Ascending aorta (tissue), 2 donors: ENCODE results near the gene MORC3. TPM values are rescaled to one million over a fixed set of nuclear protein-coding genes. Genes with fewer than 3 reads are reported as not detected.
"Not testable (repeated sequence)": the region's sequence is repeated elsewhere in the genome, so short reads cannot be mapped to it uniquely, and the experiment has no call there.

Source experiments
- DNase-seq, 2 donors: peaks; one replicate each; pipeline ENCODE4 v3.0.0-alpha.2; 2019; ENCODE audit warnings: low spot score in 2 of 2
- H3K27ac ChIP-seq, 2 donors: fragments of 200-600 bp; sonication (generic); one replicate each; pipeline ENCODE4 v1.5.1; 2016 to 2017; ENCODE audit warnings: mild to moderate bottlenecking in 1 of 2
- H3K27me3 ChIP-seq: fragments of 200-600 bp; sonication (generic); one replicate; pipeline ENCODE4 v1.5.1; 2017
- H3K36me3 ChIP-seq, 2 donors: fragments of 200-600 bp; sonication (generic); one replicate each; pipeline ENCODE4 v1.5.1; 2016
- H3K4me1 ChIP-seq, 2 donors: fragments of 200-600 bp; sonication (generic); one replicate each; pipeline ENCODE4 v1.5.1; 2016 to 2017; ENCODE audit warnings: mild to moderate bottlenecking in 1 of 2
- H3K4me3 ChIP-seq, 2 donors: fragments of 200-600 bp; sonication (generic); one replicate each; pipeline ENCODE4 v1.5.1; 2016 to 2017; ENCODE audit warnings: mild to moderate bottlenecking in 1 of 2
- H3K9me3 ChIP-seq, 2 donors: fragments of 200-600 bp; sonication (generic); one replicate each; pipeline ENCODE4 v1.5.1; 2016
- intact Hi-C: fragments of 100-400 bp; cut with DNase I; formaldehyde crosslinking; loops from one replicate; pipeline ENCODE4 v1.15.1; 2023
- total RNA-seq: library from RNA; depleted of rRNA; stranded (reverse); fragments of >200 nt; gene quantifications from one replicate; pipeline ENCODE4 v1.1.0, GENCODE V29; 2016
- TF ChIP-seq, protein P1 (sequence below), 3 experiments: fragments of 200-600 bp in 2 of 3; fragments of 450-650 bp in 1 of 3; sonication (generic) in 2 of 3; IDR thresholded peaks; one replicate each; pipeline ENCODE4 v1.5.1; 2016 to 2019; ENCODE audit warnings: antibody characterized with exemption in 3 of 3, mild to moderate bottlenecking in 1 of 3, moderate library complexity in 1 of 3

MORC3 gene
- total RNA-seq, 1 donor from 2014 or later, result 7.9 TPM

DNA sequence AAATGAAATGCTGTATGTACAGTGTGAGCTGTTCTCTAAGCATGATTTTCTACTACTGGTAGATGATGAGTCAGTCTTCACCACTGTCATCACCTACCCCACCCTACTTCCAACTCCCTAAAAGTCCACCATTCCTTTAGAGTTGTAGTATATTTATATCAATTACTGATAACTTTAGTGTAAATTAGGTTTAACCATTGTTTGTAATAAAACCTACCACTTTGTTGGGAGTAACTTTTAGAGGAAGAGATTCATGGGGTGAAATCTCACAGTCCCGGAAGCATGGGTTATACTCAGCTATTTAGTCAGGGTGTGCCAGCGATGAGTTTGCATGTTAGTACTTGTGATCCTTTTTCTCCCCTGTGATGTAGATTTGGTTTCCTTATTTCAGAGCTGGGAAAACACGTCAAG lies 17.1 kb downstream of the MORC3 start:
- H3K27me3 ChIP-seq, result no peaks in the 10 kb centered on the region
- H3K36me3 ChIP-seq, result peaks cover 60 to 65% of the 10 kb centered on the region in 2 donors
- H3K4me3 ChIP-seq, result no peak overlapping the region
- H3K4me1 ChIP-seq, result no peaks in the 10 kb centered on the region
- TF ChIP-seq, protein P1, sequence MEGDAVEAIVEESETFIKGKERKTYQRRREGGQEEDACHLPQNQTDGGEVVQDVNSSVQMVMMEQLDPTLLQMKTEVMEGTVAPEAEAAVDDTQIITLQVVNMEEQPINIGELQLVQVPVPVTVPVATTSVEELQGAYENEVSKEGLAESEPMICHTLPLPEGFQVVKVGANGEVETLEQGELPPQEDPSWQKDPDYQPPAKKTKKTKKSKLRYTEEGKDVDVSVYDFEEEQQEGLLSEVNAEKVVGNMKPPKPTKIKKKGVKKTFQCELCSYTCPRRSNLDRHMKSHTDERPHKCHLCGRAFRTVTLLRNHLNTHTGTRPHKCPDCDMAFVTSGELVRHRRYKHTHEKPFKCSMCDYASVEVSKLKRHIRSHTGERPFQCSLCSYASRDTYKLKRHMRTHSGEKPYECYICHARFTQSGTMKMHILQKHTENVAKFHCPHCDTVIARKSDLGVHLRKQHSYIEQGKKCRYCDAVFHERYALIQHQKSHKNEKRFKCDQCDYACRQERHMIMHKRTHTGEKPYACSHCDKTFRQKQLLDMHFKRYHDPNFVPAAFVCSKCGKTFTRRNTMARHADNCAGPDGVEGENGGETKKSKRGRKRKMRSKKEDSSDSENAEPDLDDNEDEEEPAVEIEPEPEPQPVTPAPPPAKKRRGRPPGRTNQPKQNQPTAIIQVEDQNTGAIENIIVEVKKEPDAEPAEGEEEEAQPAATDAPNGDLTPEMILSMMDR (IDR thresholded peaks at IDR 0.05), result no peak
- H3K9me3 ChIP-seq, result no peaks in the 10 kb centered on the region
- no peak for DNase-seq
- intact Hi-C loops, result no loop called here
- H3K27ac ChIP-seq, result no peak overlapping the region

DNA sequence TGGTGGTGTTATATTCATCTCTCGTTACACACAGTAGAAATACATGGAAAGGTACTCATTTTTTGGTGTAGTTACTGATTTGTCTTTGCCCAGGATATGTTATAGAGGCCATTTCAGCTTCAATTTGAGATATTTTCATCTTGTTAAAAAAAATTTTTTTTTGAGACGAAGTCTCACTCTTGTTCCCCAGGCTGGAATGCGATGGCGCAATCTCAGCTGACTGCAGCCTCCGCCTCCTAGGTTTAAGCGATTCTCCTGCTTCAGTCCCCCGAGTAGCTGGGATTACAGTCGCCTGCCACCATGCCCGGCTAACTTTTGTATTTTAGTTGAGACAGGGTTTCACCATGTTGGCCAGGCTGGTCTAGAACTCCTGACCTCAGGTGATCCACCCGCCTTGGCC lies 19.0 kb downstream of the MORC3 start:
- Histone ChIP-seq H3K4me1 (no peaks in the 10 kb centered on the region), H3K27ac (no peak overlapping the region), H3K27me3 (no peaks in the 10 kb centered on the region), H3K36me3 (peaks cover 77 to 79% of the 10 kb centered on the region in 2 donors), H3K4me3 (no peak overlapping the region), H3K9me3 (no peaks in the 10 kb centered on the region)
- intact Hi-C loops, result no loop called here
- no peak for DNase-seq
- TF ChIP-seq, protein P1 (IDR thresholded peaks at IDR 0.05), result no peak

DNA sequence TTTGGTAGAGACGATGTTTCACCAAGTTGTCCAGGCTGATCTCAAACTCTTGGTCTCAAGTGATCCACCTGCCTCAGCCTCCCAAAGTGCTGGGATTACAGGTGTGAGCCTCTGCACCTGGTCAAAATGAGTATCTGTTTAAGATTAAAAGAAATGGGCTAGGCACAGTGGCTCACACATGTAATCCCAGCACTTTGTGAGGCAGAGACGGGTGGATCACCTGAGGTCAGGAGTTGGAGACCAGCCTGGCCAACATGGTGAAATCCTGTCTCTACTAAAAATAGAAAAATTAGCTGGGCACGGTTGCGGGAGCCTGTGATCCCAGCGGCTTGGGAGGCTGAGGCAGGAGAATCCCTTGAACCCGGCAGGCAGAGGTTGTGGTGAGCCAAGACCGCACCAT lies 22.6 kb downstream of the MORC3 start:
- peaks cover 73 to 89% of the 10 kb centered on the region in 2 donors for H3K36me3 ChIP-seq

DNA sequence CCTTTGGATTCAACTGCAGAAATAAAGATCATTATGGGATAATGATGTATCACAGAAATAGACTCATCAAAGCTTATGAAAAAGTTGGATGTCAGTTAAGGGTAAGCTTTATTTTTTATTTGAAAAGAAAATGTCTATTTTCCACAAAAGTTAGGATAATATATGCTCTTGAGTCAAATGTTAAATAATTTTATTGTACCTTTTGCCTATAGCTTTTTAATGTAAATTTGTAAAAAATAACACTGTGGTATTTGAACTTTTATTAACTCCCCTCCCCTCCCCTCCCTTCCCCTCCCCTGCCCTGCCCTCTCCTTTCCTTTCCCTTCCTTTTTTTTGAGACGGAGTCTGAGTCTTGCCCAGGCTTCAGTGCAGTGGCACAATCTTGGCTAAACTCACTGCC lies 24.9 kb downstream of the MORC3 start:
- DNase-seq, result no peak
- Histone ChIP-seq H3K36me3 (peaks cover 57 to 85% of the 10 kb centered on the region in 2 donors), H3K27me3 (no peaks in the 10 kb centered on the region), H3K4me1 (no peaks in the 10 kb centered on the region), H3K4me3 (no peak overlapping the region), H3K9me3 (no peaks in the 10 kb centered on the region), H3K27ac (no peak overlapping the region)
- TF ChIP-seq, protein P1 (IDR thresholded peaks at IDR 0.05), result no peak
- intact Hi-C loops, result no loop called here

More for the DNA sequence above, 22.6 kb downstream of the MORC3 start:
- intact Hi-C loops, DNase-seq, H3K9me3 ChIP-seq, H3K4me3 ChIP-seq, H3K27me3 ChIP-seq, H3K27ac ChIP-seq, H3K4me1 ChIP-seq: not testable (repeated sequence)

DNA sequence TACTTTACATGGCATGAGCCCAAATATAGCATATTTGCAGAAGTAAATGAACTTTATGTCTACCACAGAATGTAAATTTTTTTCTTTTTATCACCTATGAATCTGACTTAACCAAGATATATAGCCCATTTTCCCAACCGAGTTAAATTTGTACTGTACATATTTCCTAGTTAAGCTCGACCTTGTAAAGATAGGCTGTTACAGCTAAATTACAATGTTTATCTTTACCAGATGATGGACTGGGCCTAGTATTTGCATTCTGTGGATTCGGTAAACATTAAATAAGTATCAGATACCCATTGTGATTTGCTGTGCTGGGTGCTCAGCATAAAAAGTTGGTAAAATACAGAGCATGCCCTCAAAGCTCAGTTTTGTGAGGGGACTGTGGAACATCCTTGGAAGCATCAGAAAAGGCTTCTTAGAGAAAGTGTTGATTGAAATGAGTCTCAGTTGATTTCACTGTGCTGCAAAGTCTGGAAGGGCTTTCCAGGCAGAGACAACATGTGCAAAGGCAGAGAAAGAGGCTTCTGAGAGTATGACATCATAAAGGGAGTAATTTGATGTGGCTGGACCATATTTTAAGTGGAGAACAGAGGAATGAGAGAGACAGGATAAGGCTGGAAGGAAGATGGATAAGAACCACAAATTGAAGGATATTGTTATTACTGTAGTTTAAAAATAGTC lies 27.4 kb downstream of the MORC3 start:
- DNase-seq, result no peak
- Histone ChIP-seq H3K27me3 (no peaks in the 10 kb centered on the region), H3K27ac (no peak overlapping the region), H3K4me1 (no peaks in the 10 kb centered on the region), H3K36me3 (peaks cover 39 to 75% of the 10 kb centered on the region in 2 donors), H3K4me3 (no peak overlapping the region), H3K9me3 (no peaks in the 10 kb centered on the region)
- TF ChIP-seq, protein P1 (IDR thresholded peaks at IDR 0.05), result no peak
- intact Hi-C loops, result no loop called here

DNA sequence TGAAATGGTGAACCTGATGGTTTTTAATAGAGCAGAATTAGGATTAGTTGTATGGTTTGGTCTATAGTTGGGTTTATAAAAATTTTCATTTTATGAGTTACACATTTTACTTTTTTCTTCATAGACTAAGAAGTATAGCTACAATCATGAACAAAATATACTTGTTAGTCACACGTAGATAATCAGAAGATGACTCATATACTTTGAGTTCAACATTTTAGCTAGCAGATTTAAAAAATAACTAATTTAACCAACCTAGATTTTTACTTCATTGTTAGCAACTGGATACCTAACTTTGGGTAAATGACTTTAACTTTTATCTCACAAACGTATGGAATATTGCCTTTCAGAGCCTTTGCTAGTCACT lies 27.9 kb downstream of the MORC3 start:
- Histone ChIP-seq H3K4me1 (no peaks in the 10 kb centered on the region), H3K9me3 (no peaks in the 10 kb centered on the region), H3K4me3 (no peak overlapping the region), H3K36me3 (peaks cover 35 to 72% of the 10 kb centered on the region in 2 donors), H3K27ac (no peak overlapping the region), H3K27me3 (no peaks in the 10 kb centered on the region)
- intact Hi-C loops, result no loop called here
- TF ChIP-seq, protein P1 (IDR thresholded peaks at IDR 0.05), result no peak
- DNase-seq, result no peak
